TTC549 (cell line): ENCODE data around the gene DNAJC22.
"Not testable (repeated sequence)": the region's sequence is repeated elsewhere in the genome, so short reads cannot be mapped to it uniquely, and the experiment has no call there.

Experiments used
- FAIRE-seq: peaks from 2 replicates; lab custom pipeline; 2012; peaks lifted over from hg19 to GRCh38; lab: Jason Lieb, UNC

The DNAJC22 gene

GRCh38 chr12:49331380-49332222 lies 15.1 kb upstream of the DNAJC22 start:
- peak; percentile 83 for FAIRE-seq

- FAIRE-seq: no peak
These were observed 14.2 kb upstream of the DNAJC22 start for GRCh38 chr12:49332441-49332861.

GRCh38 chr12:49332891-49333371 lies 13.8 kb upstream of the DNAJC22 start:
- FAIRE-seq: no peak

GRCh38 chr12:49333778-49334177 lies 12.9 kb upstream of the DNAJC22 start:
- not testable (repeated sequence) for FAIRE-seq

GRCh38 chr12:49334226-49334625 lies 12.5 kb upstream of the DNAJC22 start:
- FAIRE-seq: no peak

GRCh38 chr12:49334681-49335080 lies 12.0 kb upstream of the DNAJC22 start:
- FAIRE-seq: no peak

- no peak for FAIRE-seq
These were observed 11.4 kb upstream of the DNAJC22 start for GRCh38 chr12:49335118-49335954.

GRCh38 chr12:49335955-49336644 lies 10.6 kb upstream of the DNAJC22 start:
- FAIRE-seq: no peak

- no peak for FAIRE-seq
These were observed 9.8 kb upstream of the DNAJC22 start, which contains the start of gene C1QL4 for GRCh38 chr12:49336645-49337584. TSS of gene C1QL4 (minus strand) at chr12:49337188. CDS start at chr12:49336477, 711 bp downstream.

GRCh38 chr12:49338830-49339463 lies 7.7 kb upstream of the DNAJC22 start:
- no peak for FAIRE-seq

- no peak for FAIRE-seq
These were observed 7.2 kb upstream of the DNAJC22 start for GRCh38 chr12:49339464-49339861.

- FAIRE-seq: no peak
These were observed 6.4 kb upstream of the DNAJC22 start for GRCh38 chr12:49340095-49340870.

GRCh38 chr12:49340971-49341776 lies 5.5 kb upstream of the DNAJC22 start:
- no peak for FAIRE-seq

- FAIRE-seq: no peak
These were observed 5.0 kb upstream of the DNAJC22 start for GRCh38 chr12:49341777-49342065.

- peak; percentile 83 for FAIRE-seq
These were observed 4.4 kb upstream of the DNAJC22 start for GRCh38 chr12:49342066-49342913.

- FAIRE-seq: no peak
These were observed 3.6 kb upstream of the DNAJC22 start for GRCh38 chr12:49342914-49343731.

- no peak for FAIRE-seq
These were observed 2.1 kb upstream of the DNAJC22 start for GRCh38 chr12:49344486-49345050.
